ENCODE results near the gene NUPR1. TPM values are rescaled to one million over a fixed set of nuclear protein-coding genes. Genes with fewer than 3 reads are reported as not detected.

The NUPR1 gene
- total RNA-seq, 2 experiments from 2014 or later: not detected

- CTCF ChIA-PET: no interaction called here
- Histone ChIP-seq H3K36me3 (ENCODE audit: insufficient read depth, low read length) (peaks cover 72% of the 10 kb centered on the region), H3K4me1 (ENCODE audit: insufficient read depth, low read length) (no peaks in the 10 kb centered on the region), H3K9me3 (ENCODE audit: control insufficient read depth in 1 of 2, insufficient read depth in 1 of 2, low read length in 2 of 2) (no peaks in the 10 kb centered on the region), H3K27me3 (ENCODE audit: control insufficient read depth in 1 of 2, insufficient read depth in 2 of 2, low read length in 2 of 2) (no peaks in the 10 kb centered on the region), H3K4me3 (ENCODE audit: low read length) (no peak overlapping the region), H3K27ac (ENCODE audit: low read depth in 1 of 2, low read length in 2 of 2) (no peak overlapping the region)
- intact Hi-C loops (cut with DNase I, micrococcal nuclease): no loop called here
- Mint-ChIP-seq H3K4me3 (no peak overlapping the region), H3K27me3 (no peaks in the 10 kb centered on the region), H3K9me3 (no peaks in the 10 kb centered on the region), H3K36me3 (ENCODE audit: low read depth) (peaks cover 91% of the 10 kb centered on the region), H3K4me1 (ENCODE audit: low read depth) (no peaks in the 10 kb centered on the region), H3K27ac (no peak overlapping the region)
- ATAC-seq (ENCODE audit: poor library complexity): no peak
- no peak for DNase-seq
- no peak for TF ChIP-seq CTCF (IDR thresholded peaks at IDR 0.05)
- POLR2A ChIA-PET: no interaction called here
These were observed 46.9 kb upstream of the NUPR1 start for GRCh38 chr16:28585674-28586073.

DNA sequence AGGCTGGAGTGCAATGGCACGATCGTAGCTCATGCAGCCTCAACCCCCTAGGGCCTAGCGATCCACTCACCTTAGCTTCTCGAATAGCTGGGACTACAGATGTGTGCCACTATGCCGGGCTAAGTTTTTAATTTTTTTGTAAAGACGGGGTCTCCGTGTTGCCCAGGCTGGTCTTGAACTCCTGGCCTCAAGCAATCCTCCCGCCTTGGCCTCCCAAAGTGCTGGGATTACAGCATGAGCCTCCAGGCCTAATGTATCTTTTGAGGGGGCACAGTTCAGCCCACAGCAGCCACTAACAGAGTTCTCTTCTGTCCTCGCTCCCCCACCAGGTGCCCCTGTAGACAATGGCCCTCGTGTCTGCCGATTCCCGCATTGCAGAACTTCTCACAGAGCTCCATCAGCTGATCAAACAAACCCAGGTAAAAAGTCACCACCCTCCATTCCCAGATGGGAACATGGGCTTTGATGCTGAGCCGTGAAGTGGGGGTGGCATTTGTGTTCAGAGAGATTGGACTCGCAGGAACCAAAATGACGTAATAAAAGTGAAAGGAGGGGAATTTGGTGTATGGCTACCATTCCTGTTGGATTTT is 42.0 kb upstream of the NUPR1 start:
- DNase-seq (no peak), ATAC-seq (ENCODE audit: poor library complexity) (no peak)
- Mint-ChIP-seq H3K4me1 (ENCODE audit: low read depth) (peaks cover 10% of the 10 kb centered on the region), H3K9me3 (no peaks in the 10 kb centered on the region), H3K27me3 (no peaks in the 10 kb centered on the region), H3K36me3 (ENCODE audit: low read depth) (peaks cover 64% of the 10 kb centered on the region), H3K27ac (no peak overlapping the region), H3K4me3 (no peak overlapping the region)
- no peaks in the 10 kb centered on the region for H3K4me1 ChIP-seq (ENCODE audit: insufficient read depth, low read length)
- intact Hi-C loops (cut with DNase I, micrococcal nuclease): no loop called here
- CTCF ChIA-PET: no interaction called here
- no peaks in the 10 kb centered on the region for H3K27me3 ChIP-seq (ENCODE audit: control insufficient read depth in 1 of 2, insufficient read depth in 2 of 2, low read length in 2 of 2)
- peaks cover 43% of the 10 kb centered on the region for H3K36me3 ChIP-seq (ENCODE audit: insufficient read depth, low read length)
- no peaks in the 10 kb centered on the region for H3K9me3 ChIP-seq (ENCODE audit: control insufficient read depth in 1 of 2, insufficient read depth in 1 of 2, low read length in 2 of 2)
- POLR2A ChIA-PET: interaction anchor here (0.6 kb wide), 2 partner anchors 13 to 46 kb away, joined by 3 read pairs; no protein-coding TSS in a partner anchor
- no peak overlapping the region for H3K4me3 ChIP-seq (ENCODE audit: low read length)
- TF ChIP-seq CTCF (IDR thresholded peaks at IDR 0.05): no peak
- H3K27ac ChIP-seq (ENCODE audit: low read depth in 1 of 2, low read length in 2 of 2): no peak overlapping the region

DNA sequence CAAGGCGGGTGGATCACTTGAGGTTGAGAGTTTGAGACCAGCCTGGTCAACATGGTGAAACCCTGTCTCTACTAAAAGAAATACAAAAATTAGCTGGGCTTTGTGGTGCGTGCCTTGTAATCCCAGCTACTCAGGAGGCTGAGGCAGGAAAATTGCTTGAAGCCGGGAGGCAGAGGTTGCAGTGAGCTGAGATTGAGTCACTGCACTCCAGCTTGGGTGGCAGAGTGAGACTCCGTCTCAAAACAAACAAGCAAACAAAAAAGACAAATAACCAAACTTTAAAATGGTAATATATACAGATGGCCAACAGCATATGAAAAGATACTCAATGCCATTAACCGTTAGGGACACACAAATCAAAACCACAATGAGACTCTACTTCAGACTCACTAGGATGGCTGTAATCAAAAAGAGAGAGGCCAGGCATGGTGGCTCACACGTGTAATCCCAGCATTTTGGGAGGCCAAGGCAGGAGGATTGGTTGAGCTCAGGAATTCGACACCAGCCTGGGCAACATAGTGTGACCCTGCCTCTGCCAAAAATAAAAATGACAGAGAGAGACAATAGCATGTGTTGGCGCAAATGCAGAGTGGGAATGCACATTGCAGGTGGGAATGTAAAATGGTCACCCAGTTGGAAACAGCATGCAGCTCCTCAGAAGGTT is 36.8 kb upstream of the NUPR1 start:
- H3K36me3 Mint-ChIP-seq (ENCODE audit: low read depth): peaks cover 40% of the 10 kb centered on the region
- no peak overlapping the region for H3K27ac Mint-ChIP-seq
- Histone ChIP-seq H3K36me3 (ENCODE audit: insufficient read depth, low read length) (peaks cover 16% of the 10 kb centered on the region), H3K4me1 (ENCODE audit: insufficient read depth, low read length) (peaks cover 6% of the 10 kb centered on the region), H3K27me3 (ENCODE audit: control insufficient read depth in 1 of 2, insufficient read depth in 2 of 2, low read length in 2 of 2) (no peaks in the 10 kb centered on the region), H3K27ac (ENCODE audit: low read depth in 1 of 2, low read length in 2 of 2) (no peak overlapping the region), H3K4me3 (ENCODE audit: low read length) (no peak overlapping the region), H3K9me3 (ENCODE audit: control insufficient read depth in 1 of 2, insufficient read depth in 1 of 2, low read length in 2 of 2) (no peaks in the 10 kb centered on the region)
- H3K4me3 Mint-ChIP-seq: no peak overlapping the region
- intact Hi-C loops (cut with DNase I, micrococcal nuclease): loop anchor here in 1 of 2 experiments (10.0 kb wide), 1 partner anchor 59 kb away; the partner anchor contains the start of gene NPIPB8
- CTCF ChIA-PET: interaction anchor here (0.5 kb wide), 1 partner anchor 346 kb away, joined by 3 read pairs; no protein-coding TSS in a partner anchor
- DNase-seq: no peak
- no peak for ATAC-seq (ENCODE audit: poor library complexity)
- no peaks in the 10 kb centered on the region for H3K9me3 Mint-ChIP-seq
- peaks cover 44% of the 10 kb centered on the region for H3K4me1 Mint-ChIP-seq (ENCODE audit: low read depth)
- POLR2A ChIA-PET: interaction anchor here (1.3 kb wide), 1 partner anchor 83 kb away, joined by 3 read pairs; no protein-coding TSS in a partner anchor
- no peak for TF ChIP-seq CTCF (IDR thresholded peaks at IDR 0.05)
- H3K27me3 Mint-ChIP-seq: no peaks in the 10 kb centered on the region

Measured in CD4-positive, alpha-beta T cell (primary cell).